ENCODE results near the gene GNA12.

DNA sequence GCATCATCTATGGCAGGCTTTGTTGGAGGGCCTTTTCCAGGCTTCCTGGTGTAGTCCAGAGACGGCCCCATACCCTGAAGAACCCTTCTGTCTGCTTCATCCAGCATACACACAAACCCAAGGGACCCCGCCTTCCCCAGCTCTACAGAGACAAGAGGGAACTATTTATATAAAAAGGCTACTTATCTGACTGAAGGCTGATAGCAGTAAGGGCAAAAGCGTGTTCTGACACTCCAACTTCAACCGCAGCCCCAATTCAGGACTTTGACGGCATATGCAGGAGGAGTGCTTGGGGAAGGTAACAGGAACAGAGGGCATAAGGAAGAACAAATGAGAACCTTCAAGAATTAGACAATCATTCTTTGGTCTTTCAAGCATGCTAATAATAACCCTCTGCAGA lies 21.0 kb downstream of the GNA12 start:
- TF ChIP-seq, protein P1, sequence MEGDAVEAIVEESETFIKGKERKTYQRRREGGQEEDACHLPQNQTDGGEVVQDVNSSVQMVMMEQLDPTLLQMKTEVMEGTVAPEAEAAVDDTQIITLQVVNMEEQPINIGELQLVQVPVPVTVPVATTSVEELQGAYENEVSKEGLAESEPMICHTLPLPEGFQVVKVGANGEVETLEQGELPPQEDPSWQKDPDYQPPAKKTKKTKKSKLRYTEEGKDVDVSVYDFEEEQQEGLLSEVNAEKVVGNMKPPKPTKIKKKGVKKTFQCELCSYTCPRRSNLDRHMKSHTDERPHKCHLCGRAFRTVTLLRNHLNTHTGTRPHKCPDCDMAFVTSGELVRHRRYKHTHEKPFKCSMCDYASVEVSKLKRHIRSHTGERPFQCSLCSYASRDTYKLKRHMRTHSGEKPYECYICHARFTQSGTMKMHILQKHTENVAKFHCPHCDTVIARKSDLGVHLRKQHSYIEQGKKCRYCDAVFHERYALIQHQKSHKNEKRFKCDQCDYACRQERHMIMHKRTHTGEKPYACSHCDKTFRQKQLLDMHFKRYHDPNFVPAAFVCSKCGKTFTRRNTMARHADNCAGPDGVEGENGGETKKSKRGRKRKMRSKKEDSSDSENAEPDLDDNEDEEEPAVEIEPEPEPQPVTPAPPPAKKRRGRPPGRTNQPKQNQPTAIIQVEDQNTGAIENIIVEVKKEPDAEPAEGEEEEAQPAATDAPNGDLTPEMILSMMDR (IDR thresholded peaks at IDR 0.05) = no peak
- no peak for TF ChIP-seq POLR2A (IDR thresholded peaks at IDR 0.05)
